CD4-positive, alpha-beta T cell treated with Interleukin-10 for 1 hour (primary cell): ENCODE results near the gene SMAP1.

ENCODE experiments used
- DNase-seq: peaks from one replicate; pipeline ENCODE4 v3.0.0-alpha.2; 2020

The SMAP1 gene

DNA sequence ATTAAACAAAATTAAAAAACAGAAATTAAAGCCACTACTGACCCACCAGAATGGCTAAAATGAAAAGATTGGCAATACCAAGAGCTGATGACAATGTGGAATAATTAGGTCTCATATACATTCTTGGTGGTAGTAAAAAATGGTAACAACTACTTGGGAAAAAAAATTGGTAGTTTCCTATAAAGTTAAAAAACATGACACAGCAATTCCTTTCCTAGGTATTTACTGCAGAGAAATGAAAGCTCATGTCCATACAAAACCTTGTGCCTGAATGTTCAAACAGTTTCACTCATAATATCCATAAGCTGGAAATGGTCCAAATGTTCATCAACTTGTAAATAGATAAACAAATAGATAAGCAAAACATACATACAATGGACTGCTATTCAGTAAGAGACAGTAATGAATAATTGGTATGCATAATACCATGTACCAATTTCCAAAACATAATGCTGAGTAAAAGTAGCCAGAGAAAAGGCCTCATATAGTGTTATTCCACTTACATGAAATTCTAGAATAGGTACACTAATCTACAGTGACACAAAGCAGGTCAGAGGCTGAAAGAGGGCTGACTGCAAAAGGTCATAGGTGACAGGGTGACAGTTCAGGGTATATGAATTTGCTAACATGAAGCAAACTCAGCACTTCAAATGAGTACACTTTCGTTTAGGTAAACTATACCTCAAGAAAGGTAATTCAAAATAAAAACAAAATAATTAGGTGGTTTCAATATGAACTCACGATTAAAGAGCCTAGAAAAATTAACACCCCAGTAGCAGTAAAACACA, 236.2 kb downstream of the SMAP1 start:
- no peak for DNase-seq

GRCh38 chr6:70905742-70906141, 238.1 kb downstream of the SMAP1 start:
- DNase-seq = no peak
